Muscle of leg (tissue), 11 donors: ENCODE measurements around the gene UTP4. TPM values are rescaled to one million over a fixed set of nuclear protein-coding genes. Genes with fewer than 3 reads are reported as not detected.

ENCODE experiments used
- DNase-seq: peaks from one replicate; pipeline ENCODE4 v3.0.0; 2013
- H3K27ac ChIP-seq: one replicate; pipeline ENCODE4 v1.5.1; 2013; ENCODE audit warnings: mild to moderate bottlenecking, low read length, control low read depth
- H3K27me3 ChIP-seq: one replicate; pipeline ENCODE4 v1.6.1; 2013; ENCODE audit warnings: low read length; ENCODE audit not compliant: control insufficient read depth, insufficient read depth
- H3K36me3 ChIP-seq: one replicate; pipeline ENCODE4 v1.6.1; 2013; ENCODE audit warnings: low read length; ENCODE audit not compliant: control insufficient read depth, insufficient read depth
- H3K4me1 ChIP-seq: one replicate; pipeline ENCODE4 v1.6.1; 2013; ENCODE audit warnings: low read length; ENCODE audit not compliant: control insufficient read depth, insufficient read depth
- H3K4me3 ChIP-seq: one replicate; pipeline ENCODE4 v1.5.1; 2013; ENCODE audit warnings: low read length, control low read depth
- H3K9me3 ChIP-seq: replicated peaks from 2 replicates; pipeline ENCODE4 v1.6.1; 2013; ENCODE audit warnings: low read depth, low read length; ENCODE audit not compliant: control insufficient read depth
- WGBS: methylation state at CpG from one replicate; pipeline ENCODE4 v1.1.5; 2013; ENCODE audit warnings: missing lambda C conversion rate; ENCODE audit not compliant: insufficient coverage; 5-methylcytosine and 5-hydroxymethylcytosine counted together
- polyA plus RNA-seq, 8 donors: library from polyadenylated mRNA; unstranded; fragments of 120-200 nt; gene quantifications; one replicate each; pipeline versions ENCODE4 v1.2.1 to v1.2.3, GENCODE V29; 2013; ENCODE audit warnings: inconsistent platforms in 1 of 8, low replicate concordance in 1 of 8; ENCODE audit not compliant: insufficient read length in 8 of 8, insufficient read depth in 1 of 8
- total RNA-seq: library from RNA; stranded (reverse); fragments of 120-200 nt; gene quantifications from one replicate; pipeline ENCODE4 v1.2.4, GENCODE V29; 2013

Gene UTP4
- total and polyA plus RNA-seq, 9 donors: 16.9 to 41.0 (median 35.1) TPM

DNA sequence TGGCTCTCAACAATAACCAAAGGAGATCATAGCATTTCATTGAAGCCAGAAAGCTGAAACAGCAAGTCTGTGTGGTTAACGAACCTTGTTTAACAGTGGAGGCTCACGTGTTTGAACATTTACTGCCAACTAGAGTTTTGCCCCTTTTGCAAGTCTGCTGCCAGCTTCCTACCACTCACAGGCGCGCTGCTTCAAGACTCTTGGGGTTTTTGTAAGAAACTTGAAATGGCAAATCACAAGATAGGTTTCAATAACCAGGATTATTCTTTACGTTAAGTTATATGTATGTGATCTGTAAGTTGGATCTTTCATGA, 55.7 kb downstream of the UTP4 start:
- no CpG with 5 or more reads among the region's 5 CpGs for WGBS
- no peaks in the 10 kb centered on the region for H3K27me3 ChIP-seq
- no peaks in the 10 kb centered on the region for H3K9me3 ChIP-seq
- peak overlapping the region; percentile 86 for H3K27ac ChIP-seq
- peak overlapping the region; percentile 86 for H3K4me3 ChIP-seq
- peak; percentile 62 for DNase-seq
- H3K36me3 ChIP-seq: no peaks in the 10 kb centered on the region
- H3K4me1 ChIP-seq: peaks cover 23% of the 10 kb centered on the region

DNA sequence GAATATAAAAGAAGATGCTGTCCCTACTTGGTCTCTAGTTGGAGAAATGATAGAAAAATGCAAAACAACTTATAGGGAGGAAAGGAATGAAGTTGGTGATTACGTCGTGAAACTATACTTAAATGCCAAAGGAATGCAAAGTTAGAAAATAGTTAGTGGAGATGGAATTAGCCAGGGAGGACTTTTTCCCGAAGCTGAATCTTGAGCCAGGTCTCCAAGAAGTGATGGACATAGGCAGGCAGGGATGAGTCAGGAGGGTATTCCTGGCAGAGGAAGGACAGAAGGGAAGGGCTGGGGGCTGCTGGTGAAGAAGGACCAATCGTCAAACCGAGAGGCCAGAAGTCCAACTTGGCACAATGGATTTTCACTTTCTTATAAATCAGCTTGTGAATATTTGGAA, 56.3 kb downstream of the UTP4 start:
- H3K27me3 ChIP-seq: no peaks in the 10 kb centered on the region
- H3K27ac ChIP-seq: peak overlapping the region; percentile 86
- DNase-seq: peak; percentile 68
- peaks cover 18% of the 10 kb centered on the region for H3K4me1 ChIP-seq
- H3K9me3 ChIP-seq: no peaks in the 10 kb centered on the region
- peak overlapping the region; percentile 86 for H3K4me3 ChIP-seq
- no peaks in the 10 kb centered on the region for H3K36me3 ChIP-seq
- 3% methylated on average over 3 of the region's 5 CpGs for WGBS

DNA sequence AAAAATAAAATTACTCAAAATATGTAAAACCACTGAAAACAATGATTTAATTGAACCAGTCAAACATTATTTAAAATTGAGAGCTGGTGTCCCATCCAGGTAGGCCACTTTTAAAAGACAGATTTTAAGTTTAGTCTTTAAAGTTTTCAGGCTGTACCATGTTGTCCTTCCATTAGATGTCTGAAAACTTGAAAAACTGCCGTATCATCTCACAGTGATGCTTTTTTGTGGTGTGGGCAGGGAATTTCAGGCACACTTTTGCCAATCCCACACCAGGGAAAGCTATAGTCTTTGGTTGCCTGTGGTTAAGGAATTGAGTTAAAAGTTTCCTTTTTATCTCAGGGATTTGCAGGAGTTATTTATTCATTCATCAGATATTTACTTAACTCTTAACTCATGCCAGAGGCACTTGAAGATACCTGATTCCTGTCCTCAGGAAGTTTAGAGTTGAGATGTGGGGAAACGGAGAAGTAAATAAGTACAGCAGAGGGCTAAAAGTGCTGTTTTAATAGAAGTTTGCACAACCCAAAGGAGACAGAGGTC, 57.7 kb downstream of the UTP4 start:
- Histone ChIP-seq H3K9me3 (no peaks in the 10 kb centered on the region), H3K4me1 (peaks cover 19% of the 10 kb centered on the region), H3K4me3 (no peak overlapping the region), H3K27ac (no peak overlapping the region), H3K27me3 (no peaks in the 10 kb centered on the region), H3K36me3 (no peaks in the 10 kb centered on the region)
- DNase-seq: no peak
- 63% methylated on average over 1 of the region's 2 CpGs for WGBS

DNA sequence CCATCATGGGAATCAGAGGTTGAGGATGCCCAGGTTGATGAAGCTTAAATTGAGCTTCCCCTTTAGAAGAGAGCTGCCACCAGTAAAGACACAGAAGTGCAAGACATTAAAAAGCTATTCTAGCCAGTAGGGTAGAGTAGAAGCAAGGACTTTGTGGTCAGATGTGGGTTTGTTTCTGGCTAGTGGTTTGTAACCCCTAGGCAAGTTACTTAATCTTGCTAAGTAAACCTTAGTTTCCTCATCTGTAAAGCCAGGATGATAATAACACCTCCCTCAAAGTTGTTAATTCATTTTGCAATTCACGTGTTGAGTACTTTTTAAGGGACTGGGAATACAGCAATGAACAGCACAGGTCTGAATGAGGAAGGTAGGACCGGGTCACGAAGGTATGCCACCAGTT, 58.1 kb downstream of the UTP4 start:
- no peak for DNase-seq
- Histone ChIP-seq H3K27me3 (no peaks in the 10 kb centered on the region), H3K9me3 (no peaks in the 10 kb centered on the region), H3K4me1 (peaks cover 19% of the 10 kb centered on the region), H3K27ac (no peak overlapping the region), H3K36me3 (no peaks in the 10 kb centered on the region), H3K4me3 (no peak overlapping the region)
- 100% methylated on average over 2 of the region's 3 CpGs for WGBS

DNA sequence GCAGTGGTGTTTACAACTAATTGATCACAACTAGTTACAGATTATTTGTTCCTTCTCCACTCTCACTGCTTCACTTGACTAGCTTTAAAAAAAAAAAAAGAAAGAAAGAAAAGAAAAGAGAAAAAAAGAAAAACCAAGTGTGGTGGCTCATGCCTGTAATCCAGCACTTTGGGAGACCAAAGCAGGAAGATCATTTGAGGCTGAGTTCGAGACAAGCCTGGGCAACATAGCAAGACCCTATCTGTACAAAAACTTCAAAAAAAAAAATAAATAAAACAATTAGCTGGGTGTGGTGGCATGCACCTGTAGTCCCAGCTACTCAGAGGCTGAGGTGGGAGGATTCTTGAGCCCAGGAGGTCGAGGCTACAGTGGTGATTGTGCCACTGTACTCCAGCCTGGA, 58.7 kb downstream of the UTP4 start:
- Histone ChIP-seq H3K4me1 (peaks cover 20% of the 10 kb centered on the region), H3K9me3 (no peaks in the 10 kb centered on the region), H3K4me3 (no peak overlapping the region), H3K36me3 (no peaks in the 10 kb centered on the region), H3K27ac (no peak overlapping the region), H3K27me3 (no peaks in the 10 kb centered on the region)
- WGBS: 63% methylated on average over 1 of the region's 2 CpGs
- DNase-seq: no peak

DNA sequence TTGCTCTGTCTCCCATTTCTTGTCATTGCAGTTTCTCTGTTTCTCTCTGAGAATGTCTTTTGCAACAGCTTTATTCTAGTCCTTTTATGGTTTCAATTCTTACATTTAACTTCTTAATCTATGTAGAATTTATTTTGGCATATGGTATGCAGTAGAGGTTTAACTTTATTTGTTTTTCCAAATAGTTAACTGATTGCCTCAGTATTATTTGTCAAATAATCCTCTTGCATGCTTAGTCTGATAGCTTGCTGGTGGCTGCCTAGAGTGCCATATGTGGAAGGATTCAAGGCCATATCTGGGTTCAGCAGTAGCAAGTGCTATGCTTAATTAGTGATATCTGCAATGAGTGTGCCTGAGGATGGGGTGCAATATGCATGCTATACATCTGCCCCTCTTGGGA, 61.4 kb downstream of the UTP4 start:
- peaks cover 10% of the 10 kb centered on the region for H3K4me1 ChIP-seq
- H3K27me3 ChIP-seq: no peaks in the 10 kb centered on the region
- no peaks in the 10 kb centered on the region for H3K9me3 ChIP-seq
- no peak for DNase-seq
- H3K27ac ChIP-seq: no peak overlapping the region
- no peak overlapping the region for H3K4me3 ChIP-seq
- H3K36me3 ChIP-seq: no peaks in the 10 kb centered on the region

DNA sequence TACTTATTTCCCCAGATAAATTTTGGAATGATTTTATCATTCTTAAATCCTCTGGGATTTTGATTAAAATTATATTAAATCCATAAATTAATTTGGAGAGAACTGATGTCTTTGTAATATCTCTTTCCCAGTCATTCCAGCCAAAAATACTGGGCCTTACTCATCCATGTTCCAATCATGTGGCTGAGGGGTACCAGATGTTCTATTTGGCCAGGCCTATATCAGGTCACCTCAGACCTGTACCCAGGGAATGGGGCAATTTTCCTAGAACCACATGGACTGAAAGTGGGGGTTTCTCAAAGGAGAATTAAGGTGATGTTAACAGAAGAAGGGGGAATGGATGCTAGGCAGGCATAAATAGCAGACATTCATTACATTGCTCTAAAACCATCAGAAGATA, 62.0 kb downstream of the UTP4 start:
- no peaks in the 10 kb centered on the region for H3K27me3 ChIP-seq
- no peaks in the 10 kb centered on the region for H3K9me3 ChIP-seq
- peak; percentile 33 for DNase-seq
- no peak overlapping the region for H3K27ac ChIP-seq
- no peaks in the 10 kb centered on the region for H3K36me3 ChIP-seq
- H3K4me3 ChIP-seq: no peak overlapping the region
- H3K4me1 ChIP-seq: peaks cover 6% of the 10 kb centered on the region

DNA sequence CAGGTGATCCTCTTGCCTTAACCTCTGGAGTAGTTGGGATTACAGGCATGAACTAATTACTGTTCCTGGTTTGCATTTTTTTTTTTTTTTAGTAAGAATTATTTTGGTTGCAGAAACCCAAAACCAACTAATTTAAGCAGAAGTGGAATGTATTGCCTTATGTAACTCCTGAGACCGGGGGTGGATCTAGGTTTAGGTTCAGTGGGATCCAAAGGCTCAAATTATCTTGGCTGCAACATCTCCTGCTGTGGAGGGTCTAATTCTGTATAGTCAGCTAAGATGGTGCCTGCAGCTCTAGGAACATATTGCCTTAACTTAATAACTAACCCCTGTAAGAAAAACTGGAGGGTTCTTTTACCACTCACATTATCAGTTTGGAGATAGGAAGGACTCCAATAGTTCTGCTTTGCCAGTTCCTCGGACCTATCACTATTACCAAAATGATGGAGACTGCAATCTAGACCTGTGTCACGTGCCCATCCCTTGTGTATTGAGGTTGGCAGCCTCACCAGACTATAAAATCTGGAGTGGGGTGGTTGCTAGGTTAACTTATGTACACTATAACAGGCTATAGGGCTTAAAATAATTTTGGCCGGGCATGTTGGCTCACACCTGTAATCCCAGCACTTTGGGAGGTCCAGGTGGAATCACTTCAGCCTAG, 63.0 kb downstream of the UTP4 start:
- H3K4me1 ChIP-seq: peaks cover 6% of the 10 kb centered on the region
- DNase-seq: no peak
- H3K27me3 ChIP-seq: no peaks in the 10 kb centered on the region
- H3K9me3 ChIP-seq: no peaks in the 10 kb centered on the region
- WGBS: no CpG with 5 or more reads among the region's 4 CpGs
- H3K36me3 ChIP-seq: no peaks in the 10 kb centered on the region
- H3K4me3 ChIP-seq: no peak overlapping the region
- no peak overlapping the region for H3K27ac ChIP-seq

DNA sequence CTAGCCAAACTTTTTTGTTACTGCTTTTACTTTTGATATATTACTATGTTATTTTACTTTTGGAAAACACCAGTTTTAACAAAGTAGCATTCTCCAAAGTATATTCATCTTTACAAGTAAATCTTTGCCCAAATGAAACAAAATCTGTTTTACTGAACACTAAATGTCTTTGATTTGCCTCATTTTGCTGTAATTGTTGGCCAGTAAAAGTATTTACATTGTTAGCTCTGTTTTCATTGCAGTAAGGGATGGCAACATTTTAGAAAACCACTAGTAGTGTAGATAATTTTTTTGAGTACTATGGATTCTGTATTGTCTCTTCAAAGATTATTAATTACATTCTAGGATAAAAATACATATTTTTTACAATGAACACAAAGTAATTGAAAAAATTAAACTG, 65.1 kb downstream of the UTP4 start:
- no peak overlapping the region for H3K27ac ChIP-seq
- no peak for DNase-seq
- H3K4me3 ChIP-seq: no peak overlapping the region
- no peaks in the 10 kb centered on the region for H3K36me3 ChIP-seq
- peaks cover 6% of the 10 kb centered on the region for H3K4me1 ChIP-seq
- no peaks in the 10 kb centered on the region for H3K27me3 ChIP-seq
- no peaks in the 10 kb centered on the region for H3K9me3 ChIP-seq

DNA sequence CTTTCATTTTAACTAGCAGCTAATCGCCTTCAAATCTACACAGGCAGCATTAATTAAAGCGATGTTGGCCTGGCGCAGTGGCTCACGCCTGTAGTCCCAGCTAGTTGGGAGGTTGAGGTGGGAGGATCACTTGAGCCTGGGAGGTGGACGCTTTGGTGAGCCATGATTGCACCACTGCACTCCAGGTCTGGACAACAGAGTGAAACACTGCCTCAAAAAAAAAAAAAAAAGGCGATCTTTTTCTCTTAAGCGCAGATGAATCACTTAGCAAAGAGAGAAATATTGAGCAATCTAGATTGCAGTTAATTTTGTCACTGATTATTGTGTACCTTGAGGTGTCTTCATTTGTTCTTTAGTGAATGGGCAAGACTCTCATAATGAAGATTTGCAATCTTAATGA, 66.9 kb downstream of the UTP4 start:
- Histone ChIP-seq H3K9me3 (no peaks in the 10 kb centered on the region), H3K27ac (no peak overlapping the region), H3K36me3 (no peaks in the 10 kb centered on the region), H3K4me1 (peaks cover 4% of the 10 kb centered on the region), H3K4me3 (no peak overlapping the region), H3K27me3 (no peaks in the 10 kb centered on the region)
- DNase-seq: no peak
- WGBS: no CpG with 5 or more reads among the region's 7 CpGs

DNA sequence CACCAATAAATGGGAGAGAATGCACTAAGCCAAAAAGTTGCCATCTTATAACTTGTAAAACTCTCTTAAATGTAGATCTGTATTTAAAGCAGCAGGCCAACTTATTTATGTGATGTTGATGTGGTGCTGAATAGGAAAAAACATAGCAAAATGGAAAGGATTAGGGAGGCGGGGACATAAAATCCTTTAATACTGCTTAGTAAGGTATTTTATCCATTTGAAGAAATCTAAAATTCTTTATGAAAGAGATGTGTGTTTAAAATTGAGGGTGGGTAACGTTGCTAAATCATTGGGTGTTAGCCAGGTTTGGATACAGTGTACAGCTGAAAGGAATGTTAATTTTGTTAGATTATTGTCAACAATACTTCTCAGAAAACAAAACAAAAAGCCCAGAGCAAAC, 68.8 kb downstream of the UTP4 start:
- no peaks in the 10 kb centered on the region for H3K36me3 ChIP-seq
- no peaks in the 10 kb centered on the region for H3K4me1 ChIP-seq
- no peaks in the 10 kb centered on the region for H3K9me3 ChIP-seq
- no CpG with 5 or more reads among the region's 2 CpGs for WGBS
- no peak overlapping the region for H3K27ac ChIP-seq
- H3K4me3 ChIP-seq: no peak overlapping the region
- H3K27me3 ChIP-seq: no peaks in the 10 kb centered on the region
- no peak for DNase-seq
